DMS 273 (cell line): Measurements from ENCODE around the gene RNF114.

Experiments
- DNase-seq: peaks from one replicate; lab custom pipeline; 2025; ENCODE audit not compliant: unreplicated experiment; lab: John Stamatoyannopoulos, UW

The RNF114 gene

GRCh38 chr20:49904440-49905214 is 31.6 kb upstream of the RNF114 start:
- no peak for DNase-seq

GRCh38 chr20:49905415-49906091 is 30.6 kb upstream of the RNF114 start:
- DNase-seq: no peak

- DNase-seq: no peak
These were observed 30.0 kb upstream of the RNF114 start for GRCh38 chr20:49906101-49906604.

- no peak for DNase-seq
These were observed 29.5 kb upstream of the RNF114 start for GRCh38 chr20:49906615-49907154.

GRCh38 chr20:49907405-49908257 is 28.6 kb upstream of the RNF114 start:
- no peak for DNase-seq

GRCh38 chr20:49908258-49908565 is 28.0 kb upstream of the RNF114 start:
- no peak for DNase-seq

- DNase-seq: peak; percentile 28
These were observed 26.5 kb upstream of the RNF114 start for GRCh38 chr20:49909499-49910339.

- no peak for DNase-seq
These were observed 25.9 kb upstream of the RNF114 start for GRCh38 chr20:49910340-49910706.

- no peak for DNase-seq
These were observed 22.7 kb upstream of the RNF114 start for GRCh38 chr20:49913399-49914047.

- DNase-seq: peak; percentile 62
These were observed 21.7 kb upstream of the RNF114 start for GRCh38 chr20:49914310-49915117.

- no peak for DNase-seq
These were observed 21.1 kb upstream of the RNF114 start for GRCh38 chr20:49915118-49915379.

GRCh38 chr20:49915380-49916145 is 20.6 kb upstream of the RNF114 start, which contains the start of gene SPATA2:
Gene SPATA2, minus strand, starts transcription at chr20:49915529. Its CDS starts 7,039 bp downstream, at chr20:49908490.
- peak; percentile 96 for DNase-seq

GRCh38 chr20:49916146-49917002 is 19.8 kb upstream of the RNF114 start:
- DNase-seq: peak; percentile 53

- no peak for DNase-seq
These were observed 17.8 kb upstream of the RNF114 start for GRCh38 chr20:49918446-49918845.

- DNase-seq: no peak
These were observed 17.2 kb upstream of the RNF114 start for GRCh38 chr20:49919009-49919408.

- DNase-seq: no peak
These were observed 16.7 kb upstream of the RNF114 start for GRCh38 chr20:49919461-49919860.

GRCh38 chr20:49924247-49924646 is 11.9 kb upstream of the RNF114 start:
- peak; percentile 23 for DNase-seq
